Measurements from ENCODE around the gene DLST.

The DLST gene

DNA sequence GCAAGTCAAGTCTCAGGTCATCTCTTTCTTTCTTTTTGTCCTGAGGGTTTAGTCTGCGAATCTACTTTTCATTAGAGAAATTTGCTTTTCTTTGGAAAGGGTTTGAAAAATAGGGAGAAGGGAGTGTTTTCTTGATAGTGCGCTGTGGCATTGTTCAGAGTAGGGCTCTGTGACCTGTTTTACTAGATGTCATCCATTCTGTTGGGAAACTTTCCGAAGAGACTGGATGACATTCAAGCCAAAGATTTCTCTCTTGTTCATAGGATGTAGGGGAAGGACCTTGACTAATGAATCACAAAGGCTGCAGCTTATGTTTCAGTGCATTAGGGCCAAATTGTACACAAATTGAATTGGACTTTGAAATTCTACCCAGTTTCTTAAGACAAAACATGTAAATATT lies 14.7 kb downstream of the DLST start:
- DNase-seq (ENCODE audit: low read depth in 2 of 2) = no peak

DNA sequence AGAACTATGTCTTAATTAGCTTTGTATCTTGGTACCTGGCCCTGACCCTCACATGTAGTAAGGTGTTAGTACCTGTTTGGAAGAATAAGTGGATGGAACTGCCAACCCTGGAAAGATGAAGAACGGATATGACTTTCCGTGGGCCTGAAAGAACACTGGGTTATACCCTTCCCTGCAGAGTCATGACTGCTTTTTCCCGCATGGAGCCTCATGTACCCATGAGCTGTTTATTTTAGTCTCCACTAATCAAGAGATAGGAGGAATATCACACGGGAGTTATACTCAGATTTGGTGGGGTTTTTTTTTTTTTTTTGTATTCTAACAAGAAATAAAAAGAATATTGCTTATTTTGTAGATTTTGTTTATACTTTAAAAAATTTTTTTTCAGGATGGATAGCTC lies 15.9 kb downstream of the DLST start:
- DNase-seq (ENCODE audit: low read depth in 2 of 2) = no peak

GRCh38 chr14:74898083-74898482 lies 16.4 kb downstream of the DLST start:
- DNase-seq (ENCODE audit: low read depth in 2 of 2) = no peak

GRCh38 chr14:74898694-74899093 lies 17.0 kb downstream of the DLST start:
- DNase-seq (ENCODE audit: low read depth in 2 of 2) = no peak

GRCh38 chr14:74902941-74903705 lies 21.4 kb downstream of the DLST start:
- DNase-seq (ENCODE audit: low read depth in 2 of 2) = no peak

DNA sequence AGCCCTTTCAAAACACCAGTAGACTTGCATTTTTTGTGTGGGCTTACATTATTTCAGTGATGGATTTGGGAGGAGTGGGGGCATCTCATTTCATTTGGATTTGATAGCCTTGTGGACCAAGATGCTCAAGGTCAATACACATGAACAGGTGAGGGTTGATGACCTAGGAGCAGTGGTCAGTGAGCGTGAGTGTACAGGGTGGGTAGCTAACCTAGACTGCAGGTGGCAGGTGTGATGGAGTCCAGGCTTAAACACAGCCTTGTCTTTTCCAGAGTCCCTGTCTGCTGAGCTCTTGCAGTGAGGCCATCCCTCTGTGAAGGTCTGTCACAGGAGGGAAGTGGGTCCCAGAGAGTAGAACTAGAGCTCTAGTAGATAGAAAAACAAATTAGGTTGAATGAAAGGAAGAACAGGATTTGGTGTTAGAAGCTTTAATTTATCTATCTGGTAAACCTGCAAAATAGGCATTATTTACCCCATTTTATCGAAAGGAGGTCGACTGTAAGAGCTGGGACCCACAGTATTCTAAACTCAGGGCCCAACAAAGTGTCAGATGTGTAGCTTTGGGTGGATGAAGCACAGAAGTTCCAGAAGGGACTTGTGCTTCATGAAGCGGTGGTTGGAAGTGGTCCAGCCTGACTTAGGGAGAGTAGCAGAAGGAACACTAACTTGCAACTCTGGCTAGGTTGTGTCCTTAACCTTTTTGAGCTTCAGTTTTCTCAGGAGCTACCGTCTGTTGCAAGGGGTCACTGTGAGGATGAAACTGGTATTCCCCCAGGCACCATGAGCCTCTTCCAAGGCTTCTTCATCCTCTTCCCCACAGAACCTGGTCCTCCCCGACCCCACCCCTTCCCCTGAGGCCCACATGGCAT lies 23.2 kb downstream of the DLST start:
- no peak for DNase-seq (ENCODE audit: low read depth in 2 of 2)

- DNase-seq (ENCODE audit: low read depth in 2 of 2) = peak; percentile 63 to 78
These were observed 24.0 kb downstream of the DLST start for GRCh38 chr14:74905595-74906142.

DNA sequence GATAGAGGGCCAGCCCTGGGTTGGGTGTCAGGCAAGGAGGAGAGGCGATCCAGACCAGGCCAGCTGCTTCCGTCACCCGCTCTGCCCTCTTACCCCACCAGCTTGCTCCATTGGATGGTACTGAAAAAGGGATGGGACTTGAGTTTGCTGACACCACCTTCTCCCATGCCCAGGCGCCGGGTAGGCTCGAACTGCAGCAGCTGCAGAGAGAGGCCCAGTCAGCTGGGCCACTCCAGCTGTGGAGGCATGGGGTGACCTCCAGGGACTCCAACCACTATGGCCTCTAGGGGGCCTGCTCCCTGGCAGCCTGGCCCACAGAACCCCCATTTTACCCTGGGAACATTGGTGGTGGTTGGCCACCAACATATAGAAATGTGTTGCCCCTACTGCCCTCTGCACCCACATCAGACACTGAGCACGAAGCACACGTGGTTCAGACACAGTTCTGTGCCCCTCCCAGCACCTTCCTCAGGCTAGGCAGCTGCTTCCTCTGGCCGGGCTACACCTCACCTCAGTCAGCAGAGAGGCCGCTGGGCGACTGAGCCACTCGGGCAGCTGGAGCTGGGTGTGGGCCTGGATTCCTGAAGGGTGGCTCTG lies 25.3 kb downstream of the DLST start:
- no peak for DNase-seq (ENCODE audit: low read depth in 2 of 2)

- no peak for DNase-seq (ENCODE audit: low read depth in 2 of 2)
These were observed 26.0 kb downstream of the DLST start for GRCh38 chr14:74907744-74908143.

- no peak for DNase-seq (ENCODE audit: low read depth in 2 of 2)
These were observed 27.2 kb downstream of the DLST start for GRCh38 chr14:74908861-74909341.

GRCh38 chr14:74909501-74909900 lies 27.8 kb downstream of the DLST start:
- DNase-seq (ENCODE audit: low read depth in 2 of 2) = no peak

- DNase-seq (ENCODE audit: low read depth in 2 of 2) = no peak
These were observed 28.2 kb downstream of the DLST start for GRCh38 chr14:74909911-74910310.

- no peak for DNase-seq (ENCODE audit: low read depth in 2 of 2)
These were observed 28.8 kb downstream of the DLST start for GRCh38 chr14:74910556-74910955.

DNA sequence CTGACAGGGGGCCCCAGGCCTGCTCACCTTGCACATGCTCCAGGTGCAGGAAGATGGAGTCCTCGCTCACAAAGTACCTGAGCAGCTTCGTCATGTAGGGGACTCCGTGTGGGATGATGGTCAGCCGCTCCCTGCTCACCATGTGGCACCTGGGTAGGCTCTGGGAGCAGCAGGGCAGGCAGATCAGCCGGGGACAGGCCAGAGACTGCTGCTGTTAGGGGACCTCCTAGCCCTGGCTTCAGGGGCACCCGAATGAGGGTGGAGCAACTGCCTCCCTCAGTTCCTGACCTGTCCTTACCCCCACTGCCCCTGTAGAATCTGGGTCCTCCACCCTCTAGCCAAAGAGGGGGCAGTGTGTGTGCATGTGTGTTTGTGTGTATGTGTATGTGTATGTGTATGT lies 29.5 kb downstream of the DLST start:
- DNase-seq (ENCODE audit: low read depth in 2 of 2) = no peak

DNA sequence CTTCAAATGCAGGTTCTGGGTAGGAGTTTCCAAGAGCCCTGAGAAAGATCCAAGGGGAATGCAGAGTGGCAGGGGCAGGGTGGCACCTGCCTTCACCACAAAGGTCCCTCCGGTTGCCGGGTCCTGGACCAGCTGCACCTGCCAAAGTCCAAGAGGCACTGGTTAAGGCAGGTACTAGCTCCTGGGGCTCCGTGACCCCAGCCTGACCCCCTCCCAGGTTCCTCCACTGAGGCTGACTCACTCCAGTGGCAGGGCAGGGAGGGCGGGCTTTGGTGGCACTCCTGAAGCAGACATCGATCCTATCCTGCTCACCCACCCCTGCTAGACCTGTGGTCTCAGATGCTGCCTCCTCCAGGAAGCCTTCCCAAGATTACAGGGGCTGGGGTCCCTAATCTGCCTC lies 30.0 kb downstream of the DLST start:
- no peak for DNase-seq (ENCODE audit: low read depth in 2 of 2)

DNA sequence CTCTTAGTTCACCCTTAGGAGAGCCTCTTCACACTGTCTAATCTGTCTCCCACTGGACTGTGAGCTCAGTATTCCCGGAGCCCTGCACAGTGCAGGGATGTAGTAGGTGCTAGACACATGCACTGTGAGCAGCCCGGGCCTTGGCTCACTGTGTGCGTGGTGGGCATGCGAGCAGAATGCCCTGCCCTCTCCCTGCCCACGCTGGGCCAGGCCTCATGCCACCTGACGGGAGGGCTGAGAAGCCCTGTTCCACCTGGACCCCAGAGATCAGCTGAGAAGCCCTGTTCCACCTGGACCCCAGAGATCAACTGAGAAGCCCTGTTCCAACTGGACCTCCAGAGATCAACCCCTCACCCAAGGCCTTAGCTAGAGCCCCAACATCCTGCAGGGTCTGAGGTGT lies 30.4 kb downstream of the DLST start:
- no peak for DNase-seq (ENCODE audit: low read depth in 2 of 2)

GRCh38 chr14:74912801-74913200 lies 31.1 kb downstream of the DLST start:
- no peak for DNase-seq (ENCODE audit: low read depth in 2 of 2)

GRCh38 chr14:74913393-74913910 lies 31.7 kb downstream of the DLST start:
- no peak for DNase-seq (ENCODE audit: low read depth in 2 of 2)

DNA sequence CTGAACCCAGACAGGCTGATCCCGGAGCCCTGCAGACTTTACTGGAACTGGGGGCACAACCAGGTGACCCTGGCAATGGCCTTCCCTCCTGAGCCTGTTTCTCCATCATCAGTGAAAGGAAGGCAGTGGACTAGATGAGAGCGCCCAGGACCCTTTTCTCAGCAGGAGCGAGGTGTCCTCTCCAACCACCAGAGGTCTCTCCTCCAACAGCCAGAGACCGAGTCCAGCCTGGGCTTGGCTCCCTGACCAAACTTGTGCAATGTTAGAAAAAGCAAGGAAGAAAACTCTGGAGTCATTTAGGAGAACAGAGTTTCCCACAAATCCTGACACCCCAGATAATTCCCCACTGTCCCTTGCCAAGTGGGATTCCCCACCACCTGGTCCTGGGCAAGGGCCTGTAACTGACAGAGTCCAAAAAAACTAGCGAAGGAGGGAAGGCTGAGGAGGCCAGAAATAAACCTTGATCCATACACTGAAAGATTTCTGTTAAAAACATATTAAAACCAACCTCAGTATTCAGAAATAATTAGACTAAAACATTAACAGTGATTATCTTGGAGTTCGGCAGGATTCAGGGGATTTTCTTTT lies 32.4 kb downstream of the DLST start:
- DNase-seq (ENCODE audit: low read depth in 2 of 2) = no peak

DNA sequence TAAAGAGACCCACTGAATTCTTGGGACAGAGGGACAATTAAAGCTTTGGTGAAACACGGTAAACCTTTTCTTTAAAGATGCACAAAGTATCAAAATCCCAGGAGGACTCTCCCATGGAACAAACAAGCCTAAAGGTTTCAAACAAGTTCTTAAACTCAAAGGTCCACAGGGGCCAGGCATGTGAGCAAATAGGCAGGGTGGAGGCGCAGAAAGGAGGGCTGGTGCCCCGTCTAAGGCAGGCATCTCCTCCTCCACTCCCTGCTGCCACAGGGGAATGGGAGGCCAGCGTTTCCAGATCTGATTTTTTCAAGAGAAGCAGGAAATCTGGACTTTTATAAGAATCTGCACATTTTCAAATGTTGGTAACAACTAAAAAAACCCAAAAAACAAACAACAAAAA lies 33.7 kb downstream of the DLST start:
- no peak for DNase-seq (ENCODE audit: low read depth in 2 of 2)

- DNase-seq (ENCODE audit: low read depth in 2 of 2) = no peak
These were observed 34.1 kb downstream of the DLST start for GRCh38 chr14:74915826-74916225.

GRCh38 chr14:74917178-74917543 lies 35.4 kb downstream of the DLST start:
- DNase-seq (ENCODE audit: low read depth in 2 of 2) = no peak
